ENCODE data around the gene PARD6G. TPM values are rescaled to one million over a fixed set of nuclear protein-coding genes. Genes with fewer than 3 reads are reported as not detected.

PARD6G gene
- total and polyA plus RNA-seq, 2 experiments from 2014 or later = 8.0 to 8.7 TPM

- no peak for DNase-seq (ENCODE audit: low read depth in 1 of 2, low spot score in 1 of 2)
- peaks cover 3% of the 10 kb centered on the region for H3K27me3 ChIP-seq
These were observed 2.2 kb downstream of the PARD6G start for GRCh38 chr18:80244956-80245730.

GRCh38 chr18:80244167-80244566 lies 3.1 kb downstream of the PARD6G start:
- H3K36me3 ChIP-seq = no peaks in the 10 kb centered on the region
- H3K27me3 ChIP-seq = peaks cover 3% of the 10 kb centered on the region
- DNase-seq (ENCODE audit: low read depth in 1 of 2, low spot score in 1 of 2) = no peak
- H3K4me1 ChIP-seq (ENCODE audit: low read depth) = no peaks in the 10 kb centered on the region
- TF ChIP-seq CTCF (IDR thresholded peaks at IDR 0.05; ENCODE audit: low read depth, low read length) = no peak
- H3K27ac ChIP-seq = no peak overlapping the region
- no peak overlapping the region for H3K4me3 ChIP-seq
- H3K9me3 ChIP-seq (ENCODE audit: low read depth) = no peaks in the 10 kb centered on the region

More at GRCh38 chr18:80244956-80245730, 2.2 kb downstream of the PARD6G start:
- no peak for TF ChIP-seq CTCF (IDR thresholded peaks at IDR 0.05; ENCODE audit: low read depth, low read length)
- Histone ChIP-seq H3K9me3 (ENCODE audit: low read depth) (no peaks in the 10 kb centered on the region), H3K36me3 (no peaks in the 10 kb centered on the region), H3K4me1 (ENCODE audit: low read depth) (no peaks in the 10 kb centered on the region), H3K27ac (no peak overlapping the region), H3K4me3 (no peak overlapping the region)

GRCh38 chr18:80243204-80243603 lies 4.1 kb downstream of the PARD6G start:
- H3K4me3 ChIP-seq = no peak overlapping the region
- no peak overlapping the region for H3K27ac ChIP-seq
- TF ChIP-seq CTCF (IDR thresholded peaks at IDR 0.05; ENCODE audit: low read depth, low read length) = no peak
- H3K4me1 ChIP-seq (ENCODE audit: low read depth) = no peaks in the 10 kb centered on the region
- DNase-seq (ENCODE audit: low read depth in 1 of 2, low spot score in 1 of 2) = no peak
- no peaks in the 10 kb centered on the region for H3K27me3 ChIP-seq
- H3K36me3 ChIP-seq = no peaks in the 10 kb centered on the region
- no peaks in the 10 kb centered on the region for H3K9me3 ChIP-seq (ENCODE audit: low read depth)

- no peak for DNase-seq (ENCODE audit: low read depth in 1 of 2, low spot score in 1 of 2)
- Histone ChIP-seq H3K4me1 (ENCODE audit: low read depth) (no peaks in the 10 kb centered on the region), H3K4me3 (no peak overlapping the region), H3K36me3 (no peaks in the 10 kb centered on the region), H3K27ac (no peak overlapping the region), H3K27me3 (no peaks in the 10 kb centered on the region), H3K9me3 (ENCODE audit: low read depth) (no peaks in the 10 kb centered on the region)
- no peak for TF ChIP-seq CTCF (IDR thresholded peaks at IDR 0.05; ENCODE audit: low read depth, low read length)
These were observed 5.2 kb downstream of the PARD6G start for GRCh38 chr18:80241919-80242777.

- Histone ChIP-seq H3K27me3 (no peaks in the 10 kb centered on the region), H3K36me3 (no peaks in the 10 kb centered on the region), H3K4me3 (no peak overlapping the region), H3K27ac (no peak overlapping the region), H3K9me3 (ENCODE audit: low read depth) (no peaks in the 10 kb centered on the region), H3K4me1 (ENCODE audit: low read depth) (no peaks in the 10 kb centered on the region)
- no peak for TF ChIP-seq CTCF (IDR thresholded peaks at IDR 0.05; ENCODE audit: low read depth, low read length)
- no peak for DNase-seq (ENCODE audit: low read depth in 1 of 2, low spot score in 1 of 2)
These were observed 7.5 kb downstream of the PARD6G start for GRCh38 chr18:80239830-80240229.

All from cardiac muscle cell (in vitro differentiated cells and primary cell).